ENCODE measurements around the gene STYX. TPM values are rescaled to one million over a fixed set of nuclear protein-coding genes. Genes with fewer than 3 reads are reported as not detected.

Gene STYX
- total RNA-seq, 1 donor from 2014 or later = 11.5 TPM

DNA sequence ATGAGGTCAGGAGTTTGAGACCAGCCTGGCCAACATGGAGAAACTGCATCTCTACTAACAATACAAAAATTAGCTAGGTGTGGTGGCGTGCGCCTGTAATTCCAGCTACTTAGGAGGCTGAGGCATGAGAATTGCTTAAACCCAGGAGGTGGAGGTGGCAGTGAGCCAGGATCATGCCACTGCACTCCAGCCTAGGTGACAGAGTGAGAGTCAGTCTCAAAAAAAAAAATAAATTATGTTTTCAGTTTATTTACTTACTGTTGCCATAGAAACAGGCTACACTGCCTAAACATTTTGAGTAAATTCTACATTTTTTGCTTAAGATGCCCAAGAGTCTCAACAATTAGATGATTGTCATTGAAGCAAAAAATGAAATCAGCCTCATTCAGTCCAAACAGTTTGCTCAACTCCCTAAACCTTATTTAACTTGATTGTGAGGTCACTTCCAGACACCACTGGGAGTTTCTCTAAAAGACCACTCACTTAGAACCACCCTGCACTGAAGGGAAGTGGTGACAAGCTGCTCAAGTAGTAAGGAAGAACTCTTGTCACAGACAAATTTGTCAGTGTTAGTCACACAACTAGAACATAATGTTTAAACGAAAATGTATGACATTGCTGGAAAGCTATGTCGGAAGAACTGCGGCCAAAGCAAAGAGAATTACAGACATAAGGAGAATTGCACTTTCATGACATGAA lies 71.2 kb downstream of the STYX start:
- Histone ChIP-seq H3K27ac (peak overlapping the region; percentile 18), H3K27me3 (no peaks in the 10 kb centered on the region), H3K9me3 (no peaks in the 10 kb centered on the region), H3K36me3 (no peaks in the 10 kb centered on the region), H3K4me1 (no peaks in the 10 kb centered on the region), H3K4me3 (no peak overlapping the region)
- DNase-seq (ENCODE audit: extremely low spot score in 2 of 2) = no peak
- TF ChIP-seq, protein P1, sequence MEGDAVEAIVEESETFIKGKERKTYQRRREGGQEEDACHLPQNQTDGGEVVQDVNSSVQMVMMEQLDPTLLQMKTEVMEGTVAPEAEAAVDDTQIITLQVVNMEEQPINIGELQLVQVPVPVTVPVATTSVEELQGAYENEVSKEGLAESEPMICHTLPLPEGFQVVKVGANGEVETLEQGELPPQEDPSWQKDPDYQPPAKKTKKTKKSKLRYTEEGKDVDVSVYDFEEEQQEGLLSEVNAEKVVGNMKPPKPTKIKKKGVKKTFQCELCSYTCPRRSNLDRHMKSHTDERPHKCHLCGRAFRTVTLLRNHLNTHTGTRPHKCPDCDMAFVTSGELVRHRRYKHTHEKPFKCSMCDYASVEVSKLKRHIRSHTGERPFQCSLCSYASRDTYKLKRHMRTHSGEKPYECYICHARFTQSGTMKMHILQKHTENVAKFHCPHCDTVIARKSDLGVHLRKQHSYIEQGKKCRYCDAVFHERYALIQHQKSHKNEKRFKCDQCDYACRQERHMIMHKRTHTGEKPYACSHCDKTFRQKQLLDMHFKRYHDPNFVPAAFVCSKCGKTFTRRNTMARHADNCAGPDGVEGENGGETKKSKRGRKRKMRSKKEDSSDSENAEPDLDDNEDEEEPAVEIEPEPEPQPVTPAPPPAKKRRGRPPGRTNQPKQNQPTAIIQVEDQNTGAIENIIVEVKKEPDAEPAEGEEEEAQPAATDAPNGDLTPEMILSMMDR (IDR thresholded peaks at IDR 0.05) = no peak
- TF ChIP-seq POLR2AphosphoS5 (IDR thresholded peaks at IDR 0.05; ENCODE audit: insufficient read depth in 1 of 2, low read depth in 1 of 2) (no peak), POLR2A (IDR thresholded peaks at IDR 0.05) (no peak)
- intact Hi-C loops (cut with DNase I) = no loop called here

DNA sequence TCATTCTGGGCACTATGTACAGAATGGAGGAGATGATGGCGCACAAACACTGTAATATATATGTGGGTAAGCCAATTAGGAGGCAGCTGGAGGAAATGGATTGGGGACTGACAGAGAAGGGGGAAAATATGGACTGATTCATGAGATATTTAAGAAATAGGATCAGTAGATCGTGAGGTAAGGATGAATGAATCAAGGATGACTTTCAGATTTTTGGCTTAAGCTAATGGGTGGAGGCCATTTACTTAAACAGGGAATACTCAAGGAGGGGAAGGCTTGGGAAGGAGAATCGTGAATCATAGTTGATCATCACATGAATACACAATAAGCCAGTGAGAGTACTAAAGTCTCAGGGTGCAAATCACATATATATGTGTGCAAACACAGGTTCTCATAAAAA lies 72.6 kb downstream of the STYX start:
- no peaks in the 10 kb centered on the region for H3K4me1 ChIP-seq
- H3K4me3 ChIP-seq = no peak overlapping the region
- no peak for DNase-seq (ENCODE audit: extremely low spot score in 2 of 2)
- H3K27ac ChIP-seq = no peak overlapping the region
- H3K9me3 ChIP-seq = no peaks in the 10 kb centered on the region
- no peaks in the 10 kb centered on the region for H3K36me3 ChIP-seq
- TF ChIP-seq, protein P1 (IDR thresholded peaks at IDR 0.05) = no peak
- TF ChIP-seq POLR2A (IDR thresholded peaks at IDR 0.05) (no peak), POLR2AphosphoS5 (IDR thresholded peaks at IDR 0.05; ENCODE audit: insufficient read depth in 1 of 2, low read depth in 1 of 2) (no peak)
- no peaks in the 10 kb centered on the region for H3K27me3 ChIP-seq
- intact Hi-C loops (cut with DNase I) = no loop called here

DNA sequence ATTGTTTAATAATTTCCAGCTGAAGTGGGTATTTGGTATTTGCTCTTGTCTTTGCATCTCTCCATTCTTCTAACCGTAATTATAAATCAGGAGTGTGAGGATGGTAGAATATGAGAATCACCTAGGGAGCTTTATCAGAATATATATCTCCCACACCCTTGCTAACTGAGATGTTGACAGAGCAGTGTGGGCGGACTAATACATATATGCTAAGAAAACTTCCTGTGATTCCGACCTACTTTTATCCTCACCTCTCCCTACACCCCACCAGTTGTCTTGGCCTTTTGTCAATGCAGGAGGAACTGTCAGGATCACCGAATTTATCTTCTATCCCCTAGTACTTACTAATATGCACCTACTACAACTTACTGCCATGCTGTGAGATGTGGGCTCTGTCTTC lies 76.1 kb downstream of the STYX start:
- intact Hi-C loops (cut with DNase I) = no loop called here
- no peak for TF ChIP-seq POLR2A (IDR thresholded peaks at IDR 0.05)
- TF ChIP-seq, protein P1 (IDR thresholded peaks at IDR 0.05) = no peak
- no peak for DNase-seq (ENCODE audit: extremely low spot score in 2 of 2)

DNA sequence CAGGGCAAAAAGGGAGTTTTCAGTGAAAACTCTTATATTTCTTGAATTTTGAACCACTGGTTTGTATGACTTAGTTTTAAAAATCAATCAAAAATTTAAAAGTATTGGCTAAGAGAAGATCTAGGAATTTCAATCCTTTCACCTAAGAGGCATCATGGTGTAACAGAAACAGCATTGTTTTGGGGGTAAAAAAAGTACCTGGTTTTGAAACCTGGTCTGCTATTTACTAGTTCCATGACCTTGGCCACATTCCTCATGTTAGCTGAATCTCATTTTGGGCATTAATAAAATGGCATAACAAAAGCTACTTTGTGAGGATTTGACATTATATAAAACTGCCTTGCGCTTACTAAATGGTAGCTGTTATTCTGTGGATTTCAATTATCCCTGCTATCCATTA lies 78.1 kb downstream of the STYX start:
- intact Hi-C loops (cut with DNase I) = no loop called here
- Histone ChIP-seq H3K4me3 (no peak overlapping the region), H3K27me3 (no peaks in the 10 kb centered on the region), H3K4me1 (no peaks in the 10 kb centered on the region), H3K27ac (no peak overlapping the region), H3K36me3 (no peaks in the 10 kb centered on the region), H3K9me3 (no peaks in the 10 kb centered on the region)
- no peak for DNase-seq (ENCODE audit: extremely low spot score in 2 of 2)
- TF ChIP-seq POLR2AphosphoS5 (IDR thresholded peaks at IDR 0.05; ENCODE audit: insufficient read depth in 1 of 2, low read depth in 1 of 2) = no peak
- TF ChIP-seq POLR2A (IDR thresholded peaks at IDR 0.05) = no peak
- TF ChIP-seq, protein P1 (IDR thresholded peaks at IDR 0.05) = no peak

More for the DNA sequence above, 76.1 kb downstream of the STYX start:
- Histone ChIP-seq H3K27me3 (no peaks in the 10 kb centered on the region), H3K4me1 (no peaks in the 10 kb centered on the region), H3K36me3 (no peaks in the 10 kb centered on the region), H3K27ac (no peak overlapping the region), H3K4me3 (no peak overlapping the region), H3K9me3 (no peaks in the 10 kb centered on the region)

DNA sequence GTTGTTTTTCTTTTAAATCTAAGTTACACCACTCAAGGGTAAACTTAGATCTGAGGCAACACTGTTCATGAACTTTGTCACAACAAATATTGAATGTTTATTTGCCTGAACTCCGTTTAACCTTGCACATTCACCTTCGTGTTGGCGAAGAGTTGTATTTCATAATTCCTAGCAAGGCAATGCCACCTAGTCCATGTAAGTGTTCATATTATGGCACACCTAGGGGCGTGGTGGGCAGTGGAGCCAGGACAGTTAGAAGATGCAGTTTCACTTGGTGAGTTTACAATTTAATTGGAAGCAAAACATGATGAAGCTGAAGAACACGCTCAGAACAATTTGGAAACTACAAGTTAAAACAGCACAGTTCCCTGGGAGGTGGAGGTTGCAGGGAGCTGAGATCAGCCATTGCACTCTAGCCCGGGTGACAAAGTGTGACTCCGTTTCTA lies 91.9 kb downstream of the STYX start:
- Histone ChIP-seq H3K36me3 (no peaks in the 10 kb centered on the region), H3K4me1 (peaks cover 5% of the 10 kb centered on the region), H3K27ac (no peak overlapping the region), H3K27me3 (no peaks in the 10 kb centered on the region), H3K9me3 (no peaks in the 10 kb centered on the region), H3K4me3 (no peak overlapping the region)
- intact Hi-C loops (cut with DNase I) = no loop called here
- no peak for TF ChIP-seq POLR2AphosphoS5 (IDR thresholded peaks at IDR 0.05; ENCODE audit: insufficient read depth in 1 of 2, low read depth in 1 of 2)
- TF ChIP-seq, protein P1 (IDR thresholded peaks at IDR 0.05) = no peak
- no peak for TF ChIP-seq POLR2A (IDR thresholded peaks at IDR 0.05)
- DNase-seq (ENCODE audit: extremely low spot score in 2 of 2) = no peak

All from vagina (tissue), 2 donors.